Gastrocnemius medialis (tissue), 4 donors: ENCODE results near the gene TIGD1.

ENCODE experiments used
- POLR2A ChIP-seq, 2 donors: fragments of 450-650 bp; IDR thresholded peaks; one replicate each; pipeline ENCODE4 v1.6.1; 2017; ENCODE audit warnings: antibody characterized with exemption in 2 of 2, mild to moderate bottlenecking in 2 of 2, moderate library complexity in 2 of 2
- TF ChIP-seq, protein P1 (sequence below), 5 experiments: fragments of 450-650 bp in 3 of 5; fragments of 200-600 bp in 2 of 5; sonication (generic) in 2 of 5; IDR thresholded peaks in 4 of 5; conservative IDR thresholded peaks in 1 of 5; 1 replicate in 4 of 5; 2 replicates in 1 of 5; pipeline ENCODE4 v1.5.1; 2016 to 2019; ENCODE audit warnings: antibody characterized with exemption in 5 of 5, mild to moderate bottlenecking in 3 of 5, moderate library complexity in 3 of 5

DNA sequence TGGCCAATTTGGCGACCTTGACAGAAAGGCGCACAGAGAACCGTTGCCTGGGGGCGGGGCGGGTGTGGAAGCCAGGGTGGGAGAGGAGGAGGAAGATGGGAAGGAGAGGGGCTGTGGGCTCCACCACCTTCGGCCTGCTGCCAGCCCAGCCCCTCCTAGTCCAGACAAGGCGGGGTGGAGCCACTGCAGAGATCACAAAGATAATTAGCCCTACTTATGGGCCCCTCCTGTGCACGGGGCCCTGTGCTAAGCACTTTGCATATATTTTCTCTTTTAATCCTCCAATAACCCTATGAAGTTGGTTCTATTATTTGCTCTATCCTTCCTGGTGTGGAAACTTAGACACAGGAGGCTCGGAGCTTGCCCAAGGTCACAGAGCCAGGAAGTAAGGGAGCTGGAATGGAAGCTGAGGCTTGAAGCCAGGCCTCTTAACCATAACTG lies 49.0 kb downstream of the TIGD1 start:
- TF ChIP-seq, protein P1, sequence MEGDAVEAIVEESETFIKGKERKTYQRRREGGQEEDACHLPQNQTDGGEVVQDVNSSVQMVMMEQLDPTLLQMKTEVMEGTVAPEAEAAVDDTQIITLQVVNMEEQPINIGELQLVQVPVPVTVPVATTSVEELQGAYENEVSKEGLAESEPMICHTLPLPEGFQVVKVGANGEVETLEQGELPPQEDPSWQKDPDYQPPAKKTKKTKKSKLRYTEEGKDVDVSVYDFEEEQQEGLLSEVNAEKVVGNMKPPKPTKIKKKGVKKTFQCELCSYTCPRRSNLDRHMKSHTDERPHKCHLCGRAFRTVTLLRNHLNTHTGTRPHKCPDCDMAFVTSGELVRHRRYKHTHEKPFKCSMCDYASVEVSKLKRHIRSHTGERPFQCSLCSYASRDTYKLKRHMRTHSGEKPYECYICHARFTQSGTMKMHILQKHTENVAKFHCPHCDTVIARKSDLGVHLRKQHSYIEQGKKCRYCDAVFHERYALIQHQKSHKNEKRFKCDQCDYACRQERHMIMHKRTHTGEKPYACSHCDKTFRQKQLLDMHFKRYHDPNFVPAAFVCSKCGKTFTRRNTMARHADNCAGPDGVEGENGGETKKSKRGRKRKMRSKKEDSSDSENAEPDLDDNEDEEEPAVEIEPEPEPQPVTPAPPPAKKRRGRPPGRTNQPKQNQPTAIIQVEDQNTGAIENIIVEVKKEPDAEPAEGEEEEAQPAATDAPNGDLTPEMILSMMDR (IDR thresholded peaks at IDR 0.05 in 4 of 5, conservative IDR thresholded peaks at IDR 0.05 in 1 of 5): no peak
- no peak for TF ChIP-seq POLR2A (IDR thresholded peaks at IDR 0.05)
